Stimulated activated naive CD4-positive, alpha-beta T cell treated with Interleukin-2 at 50 U/mL for 16 hours (primary cell): ENCODE results near the gene PTPRA.
"Not testable (repeated sequence)": the region's sequence is repeated elsewhere in the genome, so short reads cannot be mapped to it uniquely, and the experiment has no call there.

Source experiments
- DNase-seq: peaks from one replicate; lab custom pipeline; 2025; lab: John Stamatoyannopoulos, UW

Gene PTPRA

GRCh38 chr20:3044336-3044965, 171.2 kb downstream of the PTPRA start:
- no peak for DNase-seq

GRCh38 chr20:3045042-3045815, 171.9 kb downstream of the PTPRA start:
- DNase-seq: peak; percentile 64

GRCh38 chr20:3045816-3046676, 172.8 kb downstream of the PTPRA start, which contains the start of gene MRPS26:
TSS of gene MRPS26 (plus strand) at chr20:3046052. CDS start at chr20:3046069, 17 bp downstream.
- peak; percentile 80 for DNase-seq

- no peak for DNase-seq
Measured at GRCh38 chr20:3046677-3047462, 173.6 kb downstream of the PTPRA start.

GRCh38 chr20:3047486-3048419, 174.5 kb downstream of the PTPRA start:
- DNase-seq: no peak

GRCh38 chr20:3051385-3052019, 178.2 kb downstream of the PTPRA start:
- no peak for DNase-seq

- DNase-seq: no peak
Measured at GRCh38 chr20:3059489-3059888, 186.2 kb downstream of the PTPRA start.

- not testable (repeated sequence) for DNase-seq
Measured at GRCh38 chr20:3064119-3064518, 190.8 kb downstream of the PTPRA start.

GRCh38 chr20:3067139-3068014, 194.1 kb downstream of the PTPRA start:
- no peak for DNase-seq

- DNase-seq: no peak
Measured at GRCh38 chr20:3068075-3068474, 194.8 kb downstream of the PTPRA start.

- DNase-seq: no peak
Measured at GRCh38 chr20:3068986-3069900, 196.0 kb downstream of the PTPRA start.

- no peak for DNase-seq
Measured at GRCh38 chr20:3070725-3071124, 197.4 kb downstream of the PTPRA start.

- no peak for DNase-seq
Measured at GRCh38 chr20:3071266-3071609, 198.0 kb downstream of the PTPRA start.

- DNase-seq: peak; percentile 70
Measured at GRCh38 chr20:3071610-3072529, 198.6 kb downstream of the PTPRA start, which contains the start of gene OXT. TSS of gene OXT (plus strand) at chr20:3071620. CDS start at chr20:3071656, 36 bp downstream.

GRCh38 chr20:3072530-3073250, 199.4 kb downstream of the PTPRA start:
- DNase-seq: no peak

- DNase-seq: not testable (repeated sequence)
Measured at GRCh38 chr20:3073251-3073643, 200.0 kb downstream of the PTPRA start.
